ENCODE results near the gene ATP2A2. TPM values are rescaled to one million over a fixed set of nuclear protein-coding genes. Genes with fewer than 3 reads are reported as not detected.
A peak's percentile ranks its signal among the peaks of the same experiment; 100 is the strongest.

The ATP2A2 gene
- total and polyA plus RNA-seq, 2 of the 8 experiments (the other 6 are each of a cell fraction or from before 2014, with no cell fraction given) = 86.1 to 271 TPM

DNA sequence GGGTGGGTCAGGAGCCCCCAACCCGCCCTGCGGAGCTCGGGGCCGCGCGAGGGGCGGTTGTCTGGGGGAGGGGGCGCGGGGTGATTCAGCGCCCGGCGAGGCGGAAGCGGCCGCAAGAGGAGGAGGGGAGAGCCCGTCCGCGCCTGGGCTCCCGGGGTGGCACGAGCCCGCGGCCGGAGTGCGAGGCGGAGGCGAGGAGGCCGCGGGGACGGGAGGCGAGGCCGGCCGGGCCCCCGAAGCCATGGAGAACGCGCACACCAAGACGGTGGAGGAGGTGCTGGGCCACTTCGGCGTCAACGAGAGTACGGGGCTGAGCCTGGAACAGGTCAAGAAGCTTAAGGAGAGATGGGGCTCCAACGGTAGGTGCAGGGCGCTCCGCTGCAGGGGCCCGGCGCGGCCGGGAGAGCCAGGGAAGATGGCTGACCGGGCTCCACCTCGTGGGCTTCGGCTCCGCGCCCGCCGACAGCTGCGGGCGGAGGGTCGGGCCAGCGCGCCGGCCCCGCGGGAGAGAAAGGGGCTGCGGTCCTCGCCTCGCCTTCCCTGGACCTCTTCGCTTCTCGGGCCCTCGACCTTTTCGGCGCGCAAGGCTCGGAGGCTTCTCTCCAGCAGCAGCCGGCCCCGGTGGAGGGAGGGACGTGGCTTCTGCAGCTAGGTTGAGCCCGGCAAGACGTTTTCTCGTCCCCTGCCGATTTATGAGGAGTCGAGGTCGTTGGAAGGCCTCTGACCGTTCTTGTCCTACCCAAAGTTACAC is 677 bp downstream of the ATP2A2 start (continued):
- TF ChIP-seq SIN3A (conservative IDR thresholded peaks at IDR 0.05 in 1 of 2, IDR thresholded peaks at IDR 0.05 in 1 of 2; ENCODE audit: low read depth in 1 of 2, low read length in 2 of 2) (peak in 1 of 2 experiments; percentile 32; a peak in 2 of 4 replicates), POLR2AphosphoS5 (IDR thresholded peaks at IDR 0.05; ENCODE audit: low read depth, low read length) (peak; percentile 81), YY1 (IDR thresholded peaks at IDR 0.05; ENCODE audit: low read depth, low read length) (peak; percentile 84; the same call in 1 of the 2 replicates), CBX8 (IDR thresholded peaks at IDR 0.05; ENCODE audit: borderline replicate concordance, low read depth, low read length) (no peak), POLR2A (IDR thresholded peaks at IDR 0.05; ENCODE audit: control extremely low read depth in 1 of 2, low read depth in 2 of 2, low read length in 2 of 2) (peak; percentile 54 to 80; a peak in 2 of 3 replicates), KDM4A (IDR thresholded peaks at IDR 0.05; ENCODE audit: low read depth, low read length, severe bottlenecking) (peak; percentile 83), RBBP5 (IDR thresholded peaks at IDR 0.05; ENCODE audit: borderline replicate concordance, low read depth, low read length) (no peak), TAF1 (IDR thresholded peaks at IDR 0.05; ENCODE audit: low read depth, low read length) (peak; percentile 68)
- TF ChIP-seq, protein P1, sequence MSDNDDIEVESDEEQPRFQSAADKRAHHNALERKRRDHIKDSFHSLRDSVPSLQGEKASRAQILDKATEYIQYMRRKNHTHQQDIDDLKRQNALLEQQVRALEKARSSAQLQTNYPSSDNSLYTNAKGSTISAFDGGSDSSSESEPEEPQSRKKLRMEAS (IDR thresholded peaks at IDR 0.05) = peak; percentile 37; the same call in 1 of the 2 replicates
